ENCODE measurements around the gene BMERB1.
"Not testable (repeated sequence)": the region's sequence is repeated elsewhere in the genome, so short reads cannot be mapped to it uniquely, and the experiment has no call there.

Gene BMERB1

DNA sequence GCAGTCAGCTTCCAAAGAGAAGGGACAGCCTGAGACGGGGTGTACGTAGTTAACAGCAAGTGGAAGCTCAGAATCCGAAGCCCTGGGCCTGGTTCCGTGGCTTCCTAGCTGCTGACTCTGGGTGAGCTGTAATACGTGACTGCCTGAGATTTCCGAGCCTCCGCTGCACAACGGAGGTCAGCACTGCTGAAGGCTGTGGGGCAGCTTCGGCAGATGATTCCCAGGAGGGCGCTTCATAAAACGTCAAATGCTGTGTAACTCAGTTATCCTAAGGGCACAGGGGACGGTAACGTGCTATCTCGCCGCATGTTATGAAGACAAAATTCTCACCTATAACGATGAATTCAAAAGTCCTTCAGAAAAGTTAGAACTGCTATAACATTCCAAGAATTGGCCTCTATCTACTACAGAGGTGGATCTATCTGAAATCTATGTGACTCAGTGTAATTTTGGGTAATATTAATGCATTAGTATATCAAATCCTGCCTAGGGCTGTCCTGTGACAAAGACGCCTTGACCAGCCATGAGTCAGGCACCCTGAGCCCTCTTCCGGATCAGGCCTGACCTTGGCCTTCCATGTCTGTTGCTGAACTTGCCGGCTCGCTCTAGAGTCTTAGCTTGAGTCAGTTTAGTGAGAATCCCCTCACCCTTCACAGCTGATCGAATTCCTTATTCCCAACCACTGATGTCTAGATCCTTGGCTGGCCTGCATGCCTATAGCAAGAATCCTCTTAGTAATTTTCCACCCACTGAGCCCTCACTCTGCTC, 165.1 kb downstream of the BMERB1 start:
- no peak for DNase-seq

- no peak for DNase-seq
Observed at GRCh38 chr16:15601212-15601879, 167.0 kb downstream of the BMERB1 start.

- DNase-seq, result no peak
Observed at GRCh38 chr16:15602285-15603044, 168.1 kb downstream of the BMERB1 start.

- peak; percentile 97 for DNase-seq
Observed at GRCh38 chr16:15604460-15605440, 170.4 kb downstream of the BMERB1 start.

DNA sequence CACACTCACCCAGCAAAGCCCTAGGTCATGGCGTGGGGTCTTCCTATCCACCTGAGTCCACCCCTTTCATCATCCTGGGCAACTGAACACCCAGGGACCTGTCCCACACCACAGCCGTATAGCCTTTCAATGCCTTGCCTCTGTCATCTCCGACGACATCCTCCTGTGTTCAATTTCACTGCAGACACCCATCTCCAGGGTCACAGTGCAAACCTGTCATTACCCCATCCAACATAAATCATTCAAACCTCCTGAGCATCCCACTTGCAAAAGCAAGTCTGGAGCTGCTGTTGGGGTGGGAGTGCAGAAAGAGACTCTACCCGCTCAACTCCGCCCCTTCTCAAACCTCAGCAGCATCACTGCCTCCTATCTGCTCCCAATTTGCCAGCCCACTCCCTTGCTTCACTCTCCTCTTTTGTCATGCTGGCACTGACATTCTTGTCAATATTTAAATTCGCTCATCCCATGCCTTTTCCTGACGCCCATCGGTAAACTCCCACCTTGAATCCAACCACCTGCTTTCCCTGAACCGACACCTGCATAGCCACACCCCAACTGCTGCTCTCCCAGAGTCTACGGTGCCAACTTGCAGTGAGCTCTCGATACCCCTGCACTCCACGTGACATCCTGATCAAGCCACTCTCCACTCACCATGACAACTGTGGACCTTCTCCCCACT, 171.6 kb downstream of the BMERB1 start:
- DNase-seq, result no peak

- DNase-seq, result no peak
Observed at GRCh38 chr16:15606518-15607220, 172.3 kb downstream of the BMERB1 start.

GRCh38 chr16:15607221-15607699, 172.9 kb downstream of the BMERB1 start:
- not testable (repeated sequence) for DNase-seq

GRCh38 chr16:15607700-15608396, 173.5 kb downstream of the BMERB1 start:
- no peak for DNase-seq

- no peak for DNase-seq
Observed at GRCh38 chr16:15608398-15609285, 174.3 kb downstream of the BMERB1 start.

- no peak for DNase-seq
Observed at GRCh38 chr16:15609286-15609649, 174.9 kb downstream of the BMERB1 start.

DNA sequence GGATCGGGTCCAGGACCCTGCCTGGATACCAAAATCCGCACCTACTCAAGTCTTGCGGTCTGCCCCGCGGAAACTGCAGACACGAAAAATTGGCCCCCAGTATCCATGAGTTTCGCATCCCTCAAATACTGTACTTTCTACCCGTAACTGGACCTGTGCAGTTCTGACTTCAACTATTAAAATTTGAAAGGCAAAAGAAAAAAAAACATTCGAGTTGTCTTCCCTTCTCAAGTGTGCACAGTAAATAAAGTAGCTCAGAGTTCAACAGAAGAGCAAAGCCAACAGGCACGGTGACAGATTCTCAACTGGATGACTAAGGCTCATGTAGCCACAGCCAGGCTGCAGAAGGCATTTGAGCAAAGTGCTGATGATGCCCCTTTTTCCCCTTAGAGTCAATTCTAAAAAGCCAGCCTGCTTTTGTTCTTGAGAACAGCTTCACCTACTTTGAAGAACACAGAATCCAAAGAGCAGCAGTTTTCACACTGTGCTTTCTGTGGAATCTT, 176.0 kb downstream of the BMERB1 start:
- DNase-seq, result no peak

GRCh38 chr16:15611610-15612009, 177.2 kb downstream of the BMERB1 start:
- DNase-seq, result no peak

GRCh38 chr16:15613676-15614075, 179.3 kb downstream of the BMERB1 start:
- DNase-seq, result no peak

DNA sequence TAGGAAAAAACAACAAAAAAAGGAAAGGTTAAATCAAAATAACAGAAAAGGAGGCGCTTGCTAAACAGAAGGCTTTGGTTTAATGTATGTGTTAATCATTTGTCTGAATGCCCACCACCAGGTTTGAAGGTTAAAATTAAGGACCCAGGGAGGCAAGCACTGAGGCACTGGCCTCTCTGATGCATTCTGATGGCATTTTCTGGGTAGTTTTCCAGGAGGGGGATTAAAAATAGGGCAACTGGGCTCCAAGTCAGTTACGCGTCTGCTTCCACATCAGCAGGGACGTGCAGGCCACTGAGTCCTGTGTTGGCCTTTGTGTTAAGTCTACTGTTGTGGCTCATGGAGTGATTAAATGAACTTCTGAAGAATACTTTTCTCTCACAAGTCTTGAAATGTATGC, 181.6 kb downstream of the BMERB1 start:
- no peak for DNase-seq

GRCh38 chr16:15616475-15617165, 182.2 kb downstream of the BMERB1 start:
- DNase-seq, result no peak

GRCh38 chr16:15617901-15618300, 183.5 kb downstream of the BMERB1 start:
- no peak for DNase-seq

DNA sequence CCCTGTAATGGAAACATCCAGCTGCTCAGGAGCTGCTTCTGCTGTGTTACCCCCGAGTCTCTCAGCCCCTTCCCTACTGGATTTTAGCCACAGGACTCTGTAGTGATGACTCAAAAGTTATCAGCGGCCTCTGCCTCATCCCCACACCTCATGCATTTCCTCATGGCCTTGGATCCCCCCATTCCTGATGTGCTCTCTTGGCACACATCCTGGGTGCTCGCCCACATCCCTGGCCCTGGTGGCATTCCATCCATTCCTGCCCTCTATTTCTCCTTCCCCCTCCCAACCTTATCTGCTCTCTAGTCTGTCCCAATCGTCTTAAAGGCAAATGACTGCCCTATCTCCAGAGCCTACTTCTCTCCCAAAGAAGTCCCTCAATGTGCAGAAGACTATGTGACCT, 184.0 kb downstream of the BMERB1 start:
- DNase-seq, result no peak

- no peak for DNase-seq
Observed at GRCh38 chr16:15620611-15621195, 186.3 kb downstream of the BMERB1 start.
